K562 (cell line): ENCODE results near the gene RTN4. TPM values are rescaled to one million over a fixed set of nuclear protein-coding genes. Genes with fewer than 3 reads are reported as not detected.

Experiments used
- ATAC-seq: fragments of 200-7000 bp; cut with Tn5 transposase; 3 replicates; pipeline ENCODE4 v1.9.1; 2020; ENCODE audit warnings: moderate library complexity
- BruUV-seq: library from RNA; stranded (reverse); fragments of 400-500 nt; replicated peaks from 2 replicates; lab custom pipeline; 2021; lab: Mats Ljungman, UMichigan
- CTCF ChIA-PET: fragments of 300-600 bp; formaldehyde crosslinking; extraction: SDS; loops from one replicate; lab custom pipeline; 2021; ENCODE audit warnings: low intra/inter-chr PET ratio; lab: Yijun Ruan, JAX
- POLR2A ChIA-PET: fragments of 300-600, 350-650 bp; sonication (Branson Sonifier 250); formaldehyde crosslinking; extraction: SDS; loops from one replicate; lab custom pipeline; 2021; ENCODE audit warnings: antibody characterized with exemption, inconsistent platforms; lab: Yijun Ruan, JAX
- DNase-seq, 4 experiments: peaks; one replicate each; pipeline versions ENCODE4 v3.0.0 to v3.0.0-alpha.2; 2011 to 2018; ENCODE audit warnings: low spot score in 3 of 4, mixed read lengths in 3 of 4; ENCODE audit errors: extremely low read depth in 1 of 4
- FAIRE-seq: peaks from 2 replicates; lab custom pipeline; 2011; peaks lifted over from hg19 to GRCh38; lab: Jason Lieb, UNC
- H2AFZ ChIP-seq: 2 replicates; pipeline ENCODE4 v1.6.0; 2011; ENCODE audit warnings: low read depth, low read length, control low read depth, inconsistent platforms
- H3K27ac ChIP-seq: fragments of 200-600 bp; 3 replicates; pipeline ENCODE4 v1.8.0; 2011; ENCODE audit warnings: low read depth, mild to moderate bottlenecking, control low read depth, inconsistent platforms, low read length, moderate library complexity, mixed read lengths; ENCODE audit errors: extremely low read depth
- H3K27me3 ChIP-seq, 2 experiments: fragments of 300-600 bp in 1 of 2; 2 replicates in 1 of 2; 3 replicates in 1 of 2; pipeline versions ENCODE4 v1.6.0 to v1.8.0; 2011; ENCODE audit warnings: inconsistent platforms in 2 of 2, low read length in 2 of 2, mild to moderate bottlenecking in 1 of 2, mixed read lengths in 1 of 2, moderate library complexity in 1 of 2; ENCODE audit not compliant: control insufficient read depth in 2 of 2, insufficient read depth in 2 of 2
- H3K36me3 ChIP-seq: fragments of 300-600 bp; 3 replicates; pipeline ENCODE4 v1.8.0; 2011; ENCODE audit warnings: mild to moderate bottlenecking, low read length, inconsistent platforms; ENCODE audit not compliant: control insufficient read depth, insufficient read depth
- H3K4me1 ChIP-seq, 2 experiments: fragments of 200-600 bp in 1 of 2; replicated peaks in 1 of 2; 2 replicates in 1 of 2; 3 replicates in 1 of 2; pipeline versions ENCODE4 v1.5.1 to v1.8.0; 2011; ENCODE audit warnings: inconsistent platforms in 2 of 2, low read length in 2 of 2, mild to moderate bottlenecking in 1 of 2, mixed read lengths in 1 of 2, moderate library complexity in 1 of 2; ENCODE audit not compliant: control insufficient read depth in 2 of 2, insufficient read depth in 2 of 2
- H3K4me2 ChIP-seq: 2 replicates; pipeline ENCODE4 v1.6.1; 2011; ENCODE audit warnings: low read length, control low read depth, inconsistent platforms, mixed read lengths; ENCODE audit not compliant: insufficient read depth
- H3K4me3 ChIP-seq: fragments of 200-600 bp; sonication (generic), shearing (Covaris generic); 2 replicates; pipeline ENCODE4 v1.5.1; 2016; ENCODE audit warnings: control low read depth, inconsistent platforms
- H3K79me2 ChIP-seq: fragments of 200-600 bp; 3 replicates; pipeline ENCODE4 v1.8.0; 2011; ENCODE audit warnings: low read length, inconsistent platforms; ENCODE audit not compliant: control insufficient read depth, insufficient read depth
- H3K9ac ChIP-seq, 2 experiments: 2 replicates each; pipeline versions ENCODE4 v1.6.0 to v1.6.1; 2011; ENCODE audit warnings: low read depth in 2 of 2, low read length in 2 of 2, control low read depth in 1 of 2, inconsistent platforms in 1 of 2, mild to moderate bottlenecking in 1 of 2, mixed read lengths in 1 of 2; ENCODE audit not compliant: insufficient read depth in 1 of 2
- H3K9me1 ChIP-seq: one replicate; pipeline ENCODE4 v1.6.0; 2011; ENCODE audit warnings: inconsistent platforms, mild to moderate bottlenecking, low read length, moderate library complexity; ENCODE audit not compliant: control insufficient read depth, insufficient read depth
- H3K9me3 ChIP-seq: replicated peaks from 2 replicates; pipeline ENCODE4 v1.5.1; 2011; ENCODE audit warnings: low read depth, low read length, inconsistent platforms; ENCODE audit not compliant: control insufficient read depth, insufficient read depth
- H4K20me1 ChIP-seq: replicated peaks from 2 replicates; pipeline ENCODE4 v1.6.1; 2011; ENCODE audit warnings: low read length, inconsistent platforms, mixed read lengths; ENCODE audit not compliant: control insufficient read depth, insufficient read depth
- CBX1 ChIP-seq: sonication (generic); IDR thresholded peaks from 2 replicates; pipeline ENCODE4 v1.6.1; 2016; ENCODE audit warnings: antibody characterized with exemption, low read depth, mild to moderate bottlenecking
- HDAC2 ChIP-seq: fragments of 450-650 bp; IDR thresholded peaks from 2 replicates; pipeline ENCODE4 v1.6.1; 2016; ENCODE audit warnings: mild to moderate bottlenecking
- MCM3 ChIP-seq: fragments of 450-650 bp; IDR thresholded peaks from 2 replicates; pipeline ENCODE4 v1.6.1; 2016
- NBN ChIP-seq: fragments of 450-650 bp; IDR thresholded peaks from 2 replicates; pipeline ENCODE4 v1.6.1; 2016; ENCODE audit warnings: low read depth, mild to moderate bottlenecking
- NELFE ChIP-seq: IDR thresholded peaks from 2 replicates; pipeline ENCODE4 v1.6.1; 2011; ENCODE audit warnings: mild to moderate bottlenecking; ENCODE audit not compliant: insufficient read depth, insufficient read length
- NRF1 ChIP-seq, 2 experiments: fragments of 450-650 bp; IDR thresholded peaks in 1 of 2; conservative IDR thresholded peaks in 1 of 2; 2 replicates each; pipeline ENCODE4 v1.6.1; 2014; ENCODE audit warnings: mild to moderate bottlenecking in 2 of 2
- REST ChIP-seq, 2 experiments: fragments of 450-650 bp; formaldehyde crosslinking in 1 of 2; IDR thresholded peaks; 2 replicates each; pipeline versions ENCODE4 v1.4.0 to v1.6.1; 2014 to 2020; ENCODE audit warnings: mild to moderate bottlenecking in 2 of 2, borderline replicate concordance in 1 of 2, low read depth in 1 of 2
- XRCC5 ChIP-seq: fragments of 200-400 bp; formaldehyde crosslinking; IDR thresholded peaks from 2 replicates; pipeline ENCODE4 v1.6.1; 2017; ENCODE audit warnings: low read depth, mild to moderate bottlenecking, low read length
- ZNF347 ChIP-seq: fragments of 450-650 bp; formaldehyde crosslinking; IDR thresholded peaks from 2 replicates; pipeline ENCODE4 v1.4.0; 2020; ENCODE audit warnings: low read depth, mild to moderate bottlenecking, moderate library complexity
- WGBS: fragments of 100-300 bp; shearing (Covaris generic); methylation state at CpG from one replicate; pipeline ENCODE4 v1.1.6; 2016; ENCODE audit warnings: low coverage, mixed read lengths; ENCODE audit not compliant: insufficient coverage; ENCODE audit errors: missing lambda C conversion rate; 5-methylcytosine and 5-hydroxymethylcytosine counted together
- in situ Hi-C: fragments of 300-500 bp; cut with MboI; formaldehyde crosslinking; loops from 4 replicates; pipeline ENCODE4 v1.15.0; 2018; ENCODE audit warnings: inconsistent platforms, mixed read lengths
- intact Hi-C: fragments of 100-400 bp; cut with micrococcal nuclease; formaldehyde crosslinking; loops from 2 replicates; pipeline ENCODE4 v1.14.2; 2022
- polyA plus RNA-seq, 8 experiments: library from polyadenylated mRNA; depleted of rRNA in 4 of 8; stranded (reverse) in 5 of 8; unstranded in 3 of 8; fragments of >200 nt; fragmentation: Nextera tagmentation in 2 of 8; fragmentation: Illumina TruSeq in 1 of 8; extraction: Ambion mirVana in 2 of 8; extraction: Trizol in 1 of 8; gene quantifications; 2 replicates each; pipeline versions ENCODE4 v1.2.1 to v1.2.3, GENCODE V29; 2011 to 2014; ENCODE audit warnings: inconsistent platforms in 1 of 8, missing spikeins in 1 of 8
- total RNA-seq, 7 experiments: library from RNA; depleted of rRNA in 6 of 7; stranded (reverse); fragments of >200 nt in 6 of 7; fragmentation: Illumina TruSeq in 2 of 7; extraction: Trizol in 2 of 7; gene quantifications; 2 replicates each; pipeline versions ENCODE4 v1.2.1 to v1.2.3, GENCODE V29; 2011 to 2021; ENCODE audit warnings: low replicate concordance in 1 of 7

The RTN4 gene
- total and polyA plus RNA-seq, 9 of the 15 experiments (the other 6 are each of a cell fraction or from before 2014, with no cell fraction given): 73.0 to 248 (median 116) TPM

- Histone ChIP-seq H3K27ac (no peak overlapping the region), H3K36me3 (peaks cover 29% of the 10 kb centered on the region), H3K9me1 (peaks cover 3% of the 10 kb centered on the region), H4K20me1 (no peaks in the 10 kb centered on the region; the same call in 1 of the 2 replicates), H3K4me3 (no peak overlapping the region), H2AFZ (no peak overlapping the region), H3K79me2 (no peaks in the 10 kb centered on the region), H3K4me1 (peaks cover 4 to 7% of the 10 kb centered on the region in 2 experiments; a peak in 3 of 5 replicates), H3K27me3 (no peaks in the 10 kb centered on the region), H3K9me3 (no peaks in the 10 kb centered on the region), H3K9ac (no peak overlapping the region; a peak in 1 of 4 replicates), H3K4me2 (no peak overlapping the region)
- BruUV-seq: no TSS peak
- FAIRE-seq: no peak
- no peak for DNase-seq
- intact Hi-C loops: loop anchor here (5.0 kb wide), 1 partner anchor 200 kb away; no protein-coding TSS in a partner anchor
- ChIA-PET CTCF (no interaction called here), POLR2A (interaction anchor here (0.7 to 2.7 kb wide), 3 partner anchors 11 to 29 kb away, joined by 3 to 15 read pairs (median 3); no protein-coding TSS in a partner anchor)
- TF ChIP-seq CBX1: no peak
- TF ChIP-seq HDAC2: no peak
- TF ChIP-seq NRF1 (conservative IDR thresholded peaks at IDR 0.05 in 1 of 2, IDR thresholded peaks at IDR 0.05 in 1 of 2): no peak
- TF ChIP-seq NELFE: no peak
- no peak for TF ChIP-seq ZNF347 (CRISPR knock-in tag)
- no peak for TF ChIP-seq XRCC5
- no peak for TF ChIP-seq NBN
- no peak for TF ChIP-seq MCM3
- no peak for TF ChIP-seq REST (IDR thresholded peaks at IDR 0.05; ENCODE audit: borderline replicate concordance)
- TF ChIP-seq REST (CRISPR knock-in tag; IDR thresholded peaks at IDR 0.05; ENCODE audit: low read depth): no peak
- in situ Hi-C loops: no loop called here
- no peak for ATAC-seq
- WGBS: 57% methylated on average over 4 of the region's 4 CpGs
These were observed 83.0 kb downstream of the RTN4 start for GRCh38 chr2:54967269-54967668.
